ENCODE data around the gene SEMA3C.

SEMA3C gene

DNA sequence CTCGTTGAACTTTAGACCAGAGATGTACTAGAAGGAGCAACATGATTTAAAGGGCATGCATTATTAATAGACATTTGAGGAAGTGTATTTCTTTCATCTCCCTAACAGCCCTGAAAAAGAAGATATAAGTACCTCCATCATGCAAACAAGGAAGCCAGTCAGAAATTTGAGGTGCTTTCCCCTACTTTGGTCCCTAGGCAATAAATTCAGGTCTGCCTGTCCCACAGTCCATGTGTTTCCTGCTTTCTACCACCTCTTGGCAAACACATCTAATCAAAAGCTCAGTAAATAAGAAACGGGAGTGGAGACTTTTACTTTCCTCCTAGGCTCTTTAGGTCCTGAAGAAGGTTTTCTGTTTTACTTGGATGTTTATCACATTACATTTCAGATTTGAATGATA, 5.2 kb upstream of the SEMA3C start:
- peak; percentile 23 for DNase-seq

DNA sequence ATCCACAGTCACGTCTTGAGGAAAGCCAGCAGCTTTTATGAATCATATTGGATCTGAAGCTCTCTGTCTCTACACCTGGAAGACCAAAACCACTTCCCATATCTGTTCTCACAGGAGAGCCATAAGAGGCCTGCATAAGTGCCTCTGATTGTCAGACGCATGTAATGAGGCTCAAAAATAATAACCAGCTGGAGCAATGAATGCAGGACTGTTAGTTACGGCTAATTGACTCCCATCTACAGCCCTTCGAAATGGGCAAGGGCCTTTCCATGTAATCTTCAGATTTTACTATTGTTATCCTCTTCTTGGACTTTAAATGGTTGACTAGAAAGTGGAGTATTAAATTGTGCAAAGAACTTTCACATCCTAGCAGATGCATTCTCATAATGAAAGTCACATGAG, 4.4 kb upstream of the SEMA3C start:
- peak; percentile 23 for DNase-seq

- no peak for DNase-seq
Measured at GRCh38 chr7:80922253-80923049, 3.6 kb upstream of the SEMA3C start.

- DNase-seq: no peak
Measured at GRCh38 chr7:80921130-80921529, 2.3 kb upstream of the SEMA3C start.

DNA sequence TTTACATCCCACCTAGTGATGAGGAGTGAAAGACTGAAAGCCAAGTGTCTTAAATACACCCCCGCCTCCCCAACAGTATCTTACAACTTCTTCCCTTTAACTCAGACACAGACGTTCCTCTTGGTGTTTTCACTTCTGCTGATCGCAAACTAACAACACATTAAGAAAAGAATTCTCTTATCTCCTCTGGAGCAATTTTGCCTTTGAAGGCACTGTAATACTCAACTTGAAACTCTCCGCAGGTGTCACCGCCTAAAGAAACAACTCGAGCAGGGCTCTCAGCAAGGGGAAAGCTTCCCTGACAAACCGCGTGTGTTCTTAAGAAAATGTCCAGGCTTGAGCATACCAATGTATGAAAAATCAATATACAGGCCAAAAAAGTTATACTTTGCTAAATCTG, 452 bp downstream of the SEMA3C start:
- DNase-seq: peak; percentile 55

DNA sequence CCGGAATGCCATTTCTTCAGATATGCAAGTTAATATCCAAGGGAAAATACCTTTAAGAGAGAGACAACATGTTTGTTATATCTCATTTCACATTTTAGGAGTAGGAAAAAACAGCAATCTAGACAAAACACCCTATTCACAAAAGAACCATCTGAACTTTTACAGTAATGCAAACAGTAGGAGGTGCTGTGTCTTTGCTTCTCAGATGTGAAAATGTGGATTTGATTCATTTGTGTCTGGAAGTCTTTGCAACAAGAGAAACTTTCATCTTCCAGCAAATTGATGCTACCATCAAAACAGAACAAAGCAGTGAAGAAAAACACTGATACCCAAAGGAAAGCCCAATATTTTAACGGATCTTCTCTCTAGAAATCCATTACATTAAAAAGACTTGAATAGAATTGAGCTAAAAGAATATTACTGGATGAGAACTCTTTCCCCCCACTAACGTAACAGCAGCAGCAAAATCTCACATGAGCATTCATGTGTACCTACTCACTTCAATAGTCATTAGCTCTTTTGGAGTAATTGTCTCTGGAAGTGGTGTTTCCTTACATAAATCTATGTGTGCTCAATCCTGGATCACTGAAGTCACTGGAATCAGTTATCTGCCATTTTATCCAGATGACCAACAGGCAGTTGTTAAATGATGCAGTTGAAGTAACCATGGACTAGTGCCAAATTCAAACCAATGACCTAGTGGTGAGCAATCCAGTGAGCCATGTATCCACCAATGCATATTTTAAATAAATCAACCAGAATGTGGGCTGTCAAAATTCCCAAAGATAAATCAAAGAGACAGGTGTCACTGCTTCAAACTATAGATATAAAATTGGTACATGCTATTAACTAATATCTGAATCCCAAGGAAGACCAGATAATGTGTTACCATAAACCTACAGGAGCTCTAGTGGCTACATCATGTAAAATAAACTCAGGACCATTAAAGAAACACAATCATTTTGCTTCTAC, 1.8 kb downstream of the SEMA3C start:
- peak; percentile 39 for DNase-seq

DNA sequence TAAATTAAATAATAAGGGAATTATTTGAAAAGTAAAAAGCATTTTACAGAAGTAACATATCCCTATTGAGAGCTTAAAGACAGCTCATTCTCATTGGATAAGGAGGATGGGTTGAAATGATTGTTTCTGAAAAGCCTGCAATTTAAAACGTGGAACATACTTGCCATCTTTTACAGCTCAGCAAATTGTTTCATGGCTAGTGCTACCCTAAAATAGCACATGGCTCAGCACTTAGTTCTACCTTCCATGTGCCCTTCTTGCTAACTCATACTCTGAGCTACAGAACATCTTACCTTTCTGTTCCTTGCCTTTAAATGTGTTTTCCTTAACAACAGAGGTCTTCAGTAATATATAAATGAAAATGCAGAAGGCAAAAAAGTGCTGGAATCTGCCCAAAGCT, 8.6 kb downstream of the SEMA3C start:
- no peak for DNase-seq

DNA sequence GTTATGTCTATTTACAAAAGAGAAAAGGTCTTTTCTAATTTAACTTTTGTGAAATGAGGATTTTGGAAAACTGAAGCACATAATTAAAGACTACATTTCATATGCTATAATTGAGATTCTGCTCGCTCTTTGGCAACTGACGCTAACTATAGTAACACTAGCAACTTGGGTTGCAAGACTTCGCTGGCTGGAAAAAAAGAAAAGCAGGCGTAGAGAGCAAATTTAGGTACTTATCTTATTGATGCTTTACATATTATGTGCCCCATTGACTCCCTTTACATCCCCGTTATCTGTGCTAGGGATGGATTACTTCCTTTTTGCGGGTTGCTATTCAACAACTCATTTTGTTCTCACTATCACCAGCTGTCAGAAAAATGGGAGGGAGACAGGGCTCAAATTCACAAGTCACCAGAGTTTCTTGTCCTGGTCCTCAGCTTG, 10.5 kb downstream of the SEMA3C start:
- no peak for DNase-seq

DNA sequence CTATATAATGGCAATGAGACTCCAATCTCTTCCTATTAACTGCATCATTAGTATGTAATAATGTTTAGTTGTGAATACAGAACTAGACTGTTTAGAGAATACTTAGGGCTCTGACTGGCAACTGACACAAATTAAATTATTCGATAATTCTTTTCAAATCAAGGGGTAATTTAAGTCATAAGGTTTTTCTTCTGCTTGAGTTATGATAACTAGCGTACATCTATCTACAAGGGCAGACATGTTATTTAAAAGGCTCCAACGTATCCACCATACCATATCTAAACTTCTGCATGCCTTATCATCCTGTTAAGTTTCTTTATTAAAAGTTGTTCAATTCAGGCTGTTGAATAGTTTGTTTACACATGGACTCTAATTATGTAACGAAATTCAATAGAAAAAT, 11.2 kb downstream of the SEMA3C start:
- DNase-seq: no peak

- no peak for DNase-seq
Measured at GRCh38 chr7:80907141-80907601, 11.7 kb downstream of the SEMA3C start.

GRCh38 chr7:80905334-80905733, 13.5 kb downstream of the SEMA3C start:
- no peak for DNase-seq

GRCh38 chr7:80902716-80903308, 16.0 kb downstream of the SEMA3C start:
- no peak for DNase-seq

GRCh38 chr7:80902019-80902418, 16.8 kb downstream of the SEMA3C start:
- DNase-seq: no peak

GRCh38 chr7:80900583-80901576, 18.0 kb downstream of the SEMA3C start:
- no peak for DNase-seq

DNA sequence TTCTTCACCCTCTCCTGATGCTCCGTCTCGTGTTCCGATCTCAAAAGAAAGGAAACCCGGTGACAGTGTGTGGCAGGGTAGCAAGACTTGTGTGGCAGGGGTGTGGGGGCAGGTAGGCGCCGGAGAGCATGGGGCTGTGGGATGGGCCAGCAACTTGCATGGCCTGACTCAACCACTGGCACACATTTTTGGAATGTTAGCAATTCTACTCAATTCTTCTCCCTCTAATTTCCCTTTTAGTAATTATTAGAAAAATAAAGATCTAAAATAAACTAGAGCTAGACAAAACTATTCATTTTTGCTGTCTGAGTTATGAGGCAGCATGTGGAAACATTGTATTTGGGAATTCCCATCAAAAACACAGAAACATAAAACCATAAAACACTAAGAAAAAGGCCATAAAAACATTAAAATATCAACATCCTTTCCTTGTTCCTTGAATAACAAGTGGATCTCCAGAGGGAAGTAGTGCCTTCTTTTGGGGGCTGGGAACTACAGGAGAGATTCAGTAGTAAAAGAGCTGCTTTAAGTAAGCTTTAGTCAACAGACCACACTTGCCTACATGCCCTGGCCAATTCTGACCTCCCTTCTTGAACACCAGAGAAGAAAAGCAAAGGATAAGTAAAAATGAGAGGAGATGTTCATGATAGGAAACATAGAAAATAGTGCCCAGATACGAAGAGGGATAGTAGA, 21.8 kb downstream of the SEMA3C start:
- no peak for DNase-seq

- DNase-seq: no peak
Measured at GRCh38 chr7:80895056-80895455, 23.8 kb downstream of the SEMA3C start.

- DNase-seq: no peak
Measured at GRCh38 chr7:80891259-80891544, 27.6 kb downstream of the SEMA3C start.

DNA sequence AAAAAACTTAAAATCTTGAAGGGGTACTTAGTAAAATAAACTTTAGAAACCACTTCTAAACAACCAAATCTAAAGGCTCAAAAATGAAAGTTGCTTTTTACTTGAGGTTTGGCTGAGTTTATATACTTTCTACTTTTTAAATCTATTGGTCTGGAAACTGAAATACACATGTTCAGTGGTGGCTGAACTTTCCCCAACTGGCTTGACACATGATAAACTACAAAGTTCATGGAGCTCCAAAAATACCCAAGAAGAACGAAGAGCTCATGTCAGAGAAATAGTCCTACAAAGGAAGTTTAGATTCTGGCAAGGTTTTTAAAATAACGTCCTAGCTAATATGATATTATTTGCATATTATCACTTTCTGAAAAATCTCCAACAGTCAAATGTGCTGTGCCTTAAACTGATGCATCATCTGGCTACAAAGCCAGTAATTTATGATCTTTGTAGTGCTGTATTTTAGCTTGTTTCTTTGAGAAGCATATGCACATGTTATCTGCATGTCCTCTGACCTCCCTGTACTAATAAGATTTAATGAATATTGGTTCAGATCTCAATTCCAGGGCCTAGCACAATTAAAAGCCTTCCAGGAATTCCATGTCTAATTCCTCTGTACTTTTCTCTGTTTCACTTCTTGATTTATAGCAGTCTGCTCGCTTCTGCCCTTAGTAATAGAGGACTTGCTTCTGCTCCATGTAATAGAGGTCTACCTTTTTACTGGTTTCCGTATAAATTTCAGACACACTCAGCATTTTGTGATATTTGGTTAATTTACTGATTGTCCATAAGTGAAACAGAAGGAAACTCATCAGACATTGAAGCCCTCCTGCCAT, 28.2 kb downstream of the SEMA3C start:
- DNase-seq: no peak

DNA sequence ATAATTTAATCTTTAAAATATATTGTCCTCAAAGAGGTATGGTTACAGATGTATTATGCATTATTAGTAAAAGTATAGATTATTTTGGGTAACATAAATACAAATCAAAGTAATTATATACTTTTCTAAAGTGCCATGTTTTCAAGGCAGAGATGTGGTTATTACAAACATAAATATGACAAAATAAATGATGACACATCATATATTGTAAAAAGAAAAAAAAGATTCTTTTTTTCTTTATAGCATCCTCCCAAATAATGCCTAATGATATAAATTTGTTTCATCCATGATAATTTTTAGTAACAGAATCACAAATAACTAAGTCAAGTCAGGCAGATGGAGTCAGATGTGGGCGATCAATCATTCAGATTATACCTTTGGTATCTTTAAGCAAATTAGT, 29.3 kb downstream of the SEMA3C start:
- DNase-seq: no peak

DNA sequence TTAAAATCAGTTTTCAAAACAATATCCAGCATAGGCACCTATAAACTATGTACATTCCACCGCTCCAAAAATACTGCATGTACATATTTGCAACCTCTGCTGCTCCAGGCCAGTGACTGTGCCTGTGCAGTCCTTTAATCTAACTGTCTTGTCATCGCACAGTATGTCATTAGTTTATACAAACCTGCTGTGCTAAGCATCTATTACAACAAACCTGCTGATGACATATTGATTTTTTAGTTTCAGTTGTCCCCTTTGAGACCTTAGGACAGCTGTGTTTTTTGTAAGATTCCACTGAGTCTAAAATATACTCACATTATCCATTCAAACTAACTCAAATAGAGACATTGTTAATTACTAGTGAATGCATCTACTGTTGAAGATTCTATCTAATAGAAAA, 33.1 kb downstream of the SEMA3C start:
- DNase-seq: no peak

All from suppressor macrophage treated with lipopolysaccharide for 4 hours (primary cell).